Esophagus squamous epithelium (tissue), 5 donors: Measurements from ENCODE around the gene CAPRIN1. TPM values are rescaled to one million over a fixed set of nuclear protein-coding genes. Genes with fewer than 3 reads are reported as not detected.

Source experiments
- DNase-seq: peaks from one replicate; lab custom pipeline; 2025; lab: John Stamatoyannopoulos, UW
- H3K27ac ChIP-seq, 4 donors: fragments of 200-600 bp; sonication (generic); one replicate each; pipeline ENCODE4 v1.5.1; 2016 to 2019; ENCODE audit warnings: mild to moderate bottlenecking in 1 of 4
- H3K27me3 ChIP-seq, 4 donors: fragments of 200-600 bp; sonication (generic); 1 replicate in 3 of 4; 2 replicates in 1 of 4; pipeline versions ENCODE4 v1.5.1 to v1.6.0; 2017 to 2021; ENCODE audit warnings: antibody characterized with exemption in 1 of 4
- H3K36me3 ChIP-seq, 3 donors: fragments of 200-600 bp; sonication (generic); one replicate each; pipeline ENCODE4 v1.5.1; 2016 to 2019
- H3K4me1 ChIP-seq, 3 donors: fragments of 200-600 bp; sonication (generic); one replicate each; pipeline ENCODE4 v1.5.1; 2017 to 2019
- H3K4me3 ChIP-seq, 4 donors: fragments of 200-600 bp; sonication (generic); 1 replicate in 3 of 4; 2 replicates in 1 of 4; pipeline ENCODE4 v1.5.1; 2016 to 2019; ENCODE audit warnings: mild to moderate bottlenecking in 2 of 4, moderate library complexity in 1 of 4
- H3K9me3 ChIP-seq, 3 donors: fragments of 200-600 bp; sonication (generic); one replicate each; pipeline ENCODE4 v1.5.1; 2016 to 2019
- CTCF ChIP-seq, 6 experiments: fragments of 450-650 bp in 4 of 6; fragments of 200-600 bp in 2 of 6; sonication (generic) in 2 of 6; IDR thresholded peaks; one replicate each; pipeline ENCODE4 v1.5.1; 2016 to 2019; ENCODE audit warnings: antibody characterized with exemption in 6 of 6, mild to moderate bottlenecking in 4 of 6, moderate library complexity in 4 of 6
- POLR2A ChIP-seq, 4 donors: fragments of 450-650 bp; IDR thresholded peaks; one replicate each; pipeline ENCODE4 v1.6.1; 2017; ENCODE audit warnings: antibody characterized with exemption in 4 of 4, mild to moderate bottlenecking in 4 of 4, moderate library complexity in 3 of 4
- WGBS, 2 donors: methylation state at CpG; one replicate each; pipeline ENCODE4 v1.1.5; 2018; 5-methylcytosine and 5-hydroxymethylcytosine counted together
- intact Hi-C: fragments of 100-400 bp; cut with DNase I; formaldehyde crosslinking; loops from one replicate; pipeline ENCODE4 v1.15.0; 2022
- total RNA-seq, 4 donors: library from RNA; depleted of rRNA; stranded (reverse); fragments of >200 nt; gene quantifications; one replicate each; pipeline ENCODE4 v1.1.0, GENCODE V29; 2016
- donor health status: DM: yes; HTN: yes; CAD: no.

CAPRIN1 gene
- total RNA-seq, 4 donors from 2014 or later = 94.1 to 151 (median 132) TPM

- no peak for DNase-seq
- H3K27ac ChIP-seq = no peak overlapping the region
- peaks cover 23 to 100% (median 38%) of the 10 kb centered on the region in 3 donors for H3K36me3 ChIP-seq
- TF ChIP-seq POLR2A (IDR thresholded peaks at IDR 0.05) = no peak
- TF ChIP-seq CTCF (IDR thresholded peaks at IDR 0.05) = no peak
- no peak overlapping the region for H3K4me3 ChIP-seq
- intact Hi-C loops = no loop called here
- no peaks in the 10 kb centered on the region for H3K9me3 ChIP-seq
- no peaks in the 10 kb centered on the region for H3K27me3 ChIP-seq
- no peaks in the 10 kb centered on the region for H3K4me1 ChIP-seq
- 80 to 81% methylated on average over 5 of the region's 5 CpGs for WGBS, 2 donors
These were observed 95.3 kb downstream of the CAPRIN1 start for GRCh38 chr11:34146866-34147265.

- intact Hi-C loops = no loop called here
- Histone ChIP-seq H3K36me3 (peaks cover 23 to 100% (median 31%) of the 10 kb centered on the region in 3 donors), H3K4me3 (no peak overlapping the region), H3K9me3 (no peaks in the 10 kb centered on the region), H3K4me1 (no peaks in the 10 kb centered on the region), H3K27ac (no peak overlapping the region), H3K27me3 (no peaks in the 10 kb centered on the region)
- DNase-seq = no peak
- WGBS, 2 donors = 77 to 79% methylated on average over 4 to 6 of the region's 8 CpGs
- no peak for TF ChIP-seq POLR2A (IDR thresholded peaks at IDR 0.05)
- no peak for TF ChIP-seq CTCF (IDR thresholded peaks at IDR 0.05)
These were observed 96.0 kb downstream of the CAPRIN1 start for GRCh38 chr11:34147581-34147980.

GRCh38 chr11:34148504-34149165, 97.1 kb downstream of the CAPRIN1 start:
- DNase-seq = no peak
- no peak overlapping the region for H3K4me3 ChIP-seq
- H3K9me3 ChIP-seq = no peaks in the 10 kb centered on the region
- intact Hi-C loops = no loop called here
- 83 to 92% methylated on average over 5 to 13 of the region's 16 CpGs for WGBS, 2 donors
- no peaks in the 10 kb centered on the region for H3K27me3 ChIP-seq
- H3K4me1 ChIP-seq = no peaks in the 10 kb centered on the region
- TF ChIP-seq POLR2A (IDR thresholded peaks at IDR 0.05) (no peak), CTCF (IDR thresholded peaks at IDR 0.05) (no peak)
- no peak overlapping the region for H3K27ac ChIP-seq
- H3K36me3 ChIP-seq = peaks cover 19 to 95% (median 26%) of the 10 kb centered on the region in 3 donors

GRCh38 chr11:34149274-34149673, 97.7 kb downstream of the CAPRIN1 start:
- Histone ChIP-seq H3K36me3 (peaks cover 18 to 88% (median 22%) of the 10 kb centered on the region in 3 donors), H3K4me3 (no peak overlapping the region)
- intact Hi-C loops = no loop called here

More at GRCh38 chr11:34149274-34149673, 97.7 kb downstream of the CAPRIN1 start:
- DNase-seq = no peak
- 87 to 93% methylated on average over 6 to 7 of the region's 7 CpGs for WGBS, 2 donors
- no peak for TF ChIP-seq CTCF (IDR thresholded peaks at IDR 0.05)
- TF ChIP-seq POLR2A (IDR thresholded peaks at IDR 0.05) = no peak
- no peak overlapping the region for H3K27ac ChIP-seq
- no peaks in the 10 kb centered on the region for H3K9me3 ChIP-seq
- H3K27me3 ChIP-seq = no peaks in the 10 kb centered on the region
- peaks cover 0 to 4% (median 3%) of the 10 kb centered on the region in 3 donors for H3K4me1 ChIP-seq
